ENCODE data around the gene NTHL1. TPM values are rescaled to one million over a fixed set of nuclear protein-coding genes. Genes with fewer than 3 reads are reported as not detected.

The NTHL1 gene
- total and polyA plus RNA-seq, 9 of the 15 experiments (the other 6 are each of a cell fraction or from before 2014, with no cell fraction given) = 1.1 to 58.8 (median 17.6) TPM

DNA sequence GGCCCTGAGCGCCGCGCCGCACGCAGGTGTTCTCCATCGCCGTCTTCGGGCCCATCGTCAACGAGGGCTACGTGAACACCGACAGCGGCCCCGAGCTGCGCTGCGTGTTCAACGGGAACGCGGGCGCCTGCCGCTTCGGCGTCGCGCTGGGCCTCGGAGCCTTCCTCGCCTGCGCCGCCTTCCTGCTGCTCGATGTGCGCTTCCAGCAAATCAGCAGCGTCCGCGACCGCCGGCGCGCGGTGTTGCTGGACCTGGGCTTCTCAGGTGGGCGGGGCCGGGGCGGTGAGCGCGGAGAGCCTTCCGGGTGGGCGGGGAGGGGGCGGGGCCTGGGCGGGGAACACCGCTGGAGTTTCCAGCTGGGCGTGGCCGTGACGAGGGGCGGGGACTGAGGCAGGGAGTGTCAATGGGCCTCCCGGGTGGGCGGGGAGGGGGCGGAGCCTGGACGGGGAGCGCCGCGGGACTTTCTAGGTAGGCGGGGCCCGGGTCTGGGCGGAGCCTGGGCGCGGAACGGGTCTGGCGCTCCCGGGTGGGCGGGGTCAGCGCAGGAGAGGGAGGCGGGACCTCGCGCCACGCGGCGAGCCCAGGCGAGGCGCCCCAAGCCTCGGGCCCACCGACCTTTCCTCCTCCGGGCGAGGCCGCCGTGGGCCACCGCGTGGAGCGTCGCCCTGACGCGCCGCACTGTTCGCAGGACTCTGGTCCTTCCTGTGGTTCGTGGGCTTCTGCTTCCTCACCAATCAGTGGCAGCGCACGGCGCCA, 55.5 kb downstream of the NTHL1 start (continued):
- TF ChIP-seq SREBF1 (IDR thresholded peaks at IDR 0.05; ENCODE audit: borderline replicate concordance, low read depth, low read length) (no peak), FOXJ2 (tag; IDR thresholded peaks at IDR 0.05) (no peak), RBM22 (IDR thresholded peaks at IDR 0.05; ENCODE audit: low read depth, low read length, poor library complexity, severe bottlenecking) (no peak), SRSF7 (optimal IDR thresholded peaks at IDR 0.05; ENCODE audit: low read depth, low read length) (no peak), XRCC3 (IDR thresholded peaks at IDR 0.05) (no peak), MECOM (CRISPR knock-in tag; IDR thresholded peaks at IDR 0.05) (no peak), MAFG (tag; conservative IDR thresholded peaks at IDR 0.05) (no peak), KAT8 (IDR thresholded peaks at IDR 0.05; ENCODE audit: low read depth) (no peak), SOX6 (IDR thresholded peaks at IDR 0.05) (peak; percentile 43), SMAD1 (IDR thresholded peaks at IDR 0.05; ENCODE audit: low read depth, low read length, partially characterized antibody) (no peak), SAFB2 (IDR thresholded peaks at IDR 0.05; ENCODE audit: borderline replicate concordance, low read depth, low read length, severe bottlenecking) (no peak), NFXL1 (CRISPR knock-in tag; IDR thresholded peaks at IDR 0.05) (no peak), NEUROD1 (IDR thresholded peaks at IDR 0.05; ENCODE audit: borderline replicate concordance, low read depth, low read length, partially characterized antibody) (peak; percentile 1), TCF7L2 (IDR thresholded peaks at IDR 0.05; ENCODE audit: low read depth, low read length) (no peak), ZFP36 (IDR thresholded peaks at IDR 0.05; ENCODE audit: low read depth, low read length, partially characterized antibody) (no peak), ZNF253 (CRISPR knock-in tag; conservative IDR thresholded peaks at IDR 0.05) (no peak)
- TF ChIP-seq, protein P1, sequence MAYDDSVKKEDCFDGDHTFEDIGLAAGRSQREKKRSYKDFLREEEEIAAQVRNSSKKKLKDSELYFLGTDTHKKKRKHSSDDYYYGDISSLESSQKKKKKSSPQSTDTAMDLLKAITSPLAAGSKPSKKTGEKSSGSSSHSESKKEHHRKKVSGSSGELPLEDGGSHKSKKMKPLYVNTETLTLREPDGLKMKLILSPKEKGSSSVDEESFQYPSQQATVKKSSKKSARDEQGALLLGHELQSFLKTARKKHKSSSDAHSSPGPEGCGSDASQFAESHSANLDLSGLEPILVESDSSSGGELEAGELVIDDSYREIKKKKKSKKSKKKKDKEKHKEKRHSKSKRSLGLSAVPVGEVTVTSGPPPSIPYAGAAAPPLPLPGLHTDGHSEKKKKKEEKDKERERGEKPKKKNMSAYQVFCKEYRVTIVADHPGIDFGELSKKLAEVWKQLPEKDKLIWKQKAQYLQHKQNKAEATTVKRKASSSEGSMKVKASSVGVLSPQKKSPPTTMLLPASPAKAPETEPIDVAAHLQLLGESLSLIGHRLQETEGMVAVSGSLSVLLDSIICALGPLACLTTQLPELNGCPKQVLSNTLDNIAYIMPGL (CRISPR knock-in tag; IDR thresholded peaks at IDR 0.05) = 0 out of 2 replicates have a peak, but pooled peaks have one; percentile 13
- TF ChIP-seq, protein P2, sequence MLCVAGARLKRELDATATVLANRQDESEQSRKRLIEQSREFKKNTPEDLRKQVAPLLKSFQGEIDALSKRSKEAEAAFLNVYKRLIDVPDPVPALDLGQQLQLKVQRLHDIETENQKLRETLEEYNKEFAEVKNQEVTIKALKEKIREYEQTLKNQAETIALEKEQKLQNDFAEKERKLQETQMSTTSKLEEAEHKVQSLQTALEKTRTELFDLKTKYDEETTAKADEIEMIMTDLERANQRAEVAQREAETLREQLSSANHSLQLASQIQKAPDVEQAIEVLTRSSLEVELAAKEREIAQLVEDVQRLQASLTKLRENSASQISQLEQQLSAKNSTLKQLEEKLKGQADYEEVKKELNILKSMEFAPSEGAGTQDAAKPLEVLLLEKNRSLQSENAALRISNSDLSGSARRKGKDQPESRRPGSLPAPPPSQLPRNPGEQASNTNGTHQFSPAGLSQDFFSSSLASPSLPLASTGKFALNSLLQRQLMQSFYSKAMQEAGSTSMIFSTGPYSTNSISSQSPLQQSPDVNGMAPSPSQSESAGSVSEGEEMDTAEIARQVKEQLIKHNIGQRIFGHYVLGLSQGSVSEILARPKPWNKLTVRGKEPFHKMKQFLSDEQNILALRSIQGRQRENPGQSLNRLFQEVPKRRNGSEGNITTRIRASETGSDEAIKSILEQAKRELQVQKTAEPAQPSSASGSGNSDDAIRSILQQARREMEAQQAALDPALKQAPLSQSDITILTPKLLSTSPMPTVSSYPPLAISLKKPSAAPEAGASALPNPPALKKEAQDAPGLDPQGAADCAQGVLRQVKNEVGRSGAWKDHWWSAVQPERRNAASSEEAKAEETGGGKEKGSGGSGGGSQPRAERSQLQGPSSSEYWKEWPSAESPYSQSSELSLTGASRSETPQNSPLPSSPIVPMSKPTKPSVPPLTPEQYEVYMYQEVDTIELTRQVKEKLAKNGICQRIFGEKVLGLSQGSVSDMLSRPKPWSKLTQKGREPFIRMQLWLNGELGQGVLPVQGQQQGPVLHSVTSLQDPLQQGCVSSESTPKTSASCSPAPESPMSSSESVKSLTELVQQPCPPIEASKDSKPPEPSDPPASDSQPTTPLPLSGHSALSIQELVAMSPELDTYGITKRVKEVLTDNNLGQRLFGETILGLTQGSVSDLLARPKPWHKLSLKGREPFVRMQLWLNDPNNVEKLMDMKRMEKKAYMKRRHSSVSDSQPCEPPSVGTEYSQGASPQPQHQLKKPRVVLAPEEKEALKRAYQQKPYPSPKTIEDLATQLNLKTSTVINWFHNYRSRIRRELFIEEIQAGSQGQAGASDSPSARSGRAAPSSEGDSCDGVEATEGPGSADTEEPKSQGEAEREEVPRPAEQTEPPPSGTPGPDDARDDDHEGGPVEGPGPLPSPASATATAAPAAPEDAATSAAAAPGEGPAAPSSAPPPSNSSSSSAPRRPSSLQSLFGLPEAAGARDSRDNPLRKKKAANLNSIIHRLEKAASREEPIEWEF (CRISPR knock-in tag; IDR thresholded peaks at IDR 0.05) = no peak
- TF ChIP-seq, protein P3, sequence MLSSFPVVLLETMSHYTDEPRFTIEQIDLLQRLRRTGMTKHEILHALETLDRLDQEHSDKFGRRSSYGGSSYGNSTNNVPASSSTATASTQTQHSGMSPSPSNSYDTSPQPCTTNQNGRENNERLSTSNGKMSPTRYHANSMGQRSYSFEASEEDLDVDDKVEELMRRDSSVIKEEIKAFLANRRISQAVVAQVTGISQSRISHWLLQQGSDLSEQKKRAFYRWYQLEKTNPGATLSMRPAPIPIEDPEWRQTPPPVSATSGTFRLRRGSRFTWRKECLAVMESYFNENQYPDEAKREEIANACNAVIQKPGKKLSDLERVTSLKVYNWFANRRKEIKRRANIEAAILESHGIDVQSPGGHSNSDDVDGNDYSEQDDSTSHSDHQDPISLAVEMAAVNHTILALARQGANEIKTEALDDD (IDR thresholded peaks at IDR 0.05) = no peak

All from K562 (cell line).